ENCODE results near the gene AMOTL2.

- no peak for TF ChIP-seq CREB1 (IDR thresholded peaks at IDR 0.05; ENCODE audit: low read depth)
- TF ChIP-seq CEBPB (IDR thresholded peaks at IDR 0.05): no peak
- no peak for TF ChIP-seq FOXM1 (IDR thresholded peaks at IDR 0.05; ENCODE audit: borderline replicate concordance, low read depth)
- no peak for TF ChIP-seq RAD21 (IDR thresholded peaks at IDR 0.05; ENCODE audit: low read depth)
- TF ChIP-seq EP300 (IDR thresholded peaks at IDR 0.05; ENCODE audit: borderline replicate concordance): no peak
- TF ChIP-seq, protein P1, sequence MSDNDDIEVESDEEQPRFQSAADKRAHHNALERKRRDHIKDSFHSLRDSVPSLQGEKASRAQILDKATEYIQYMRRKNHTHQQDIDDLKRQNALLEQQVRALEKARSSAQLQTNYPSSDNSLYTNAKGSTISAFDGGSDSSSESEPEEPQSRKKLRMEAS (IDR thresholded peaks at IDR 0.05): no peak; the same call in 1 of the 2 replicates
Observed at GRCh38 chr3:134313847-134314587, 60.2 kb downstream of the AMOTL2 start.
